Hepatic stellate cell (primary cell): ENCODE measurements around the gene AGMO.
"Not testable (repeated sequence)": the region's sequence is repeated elsewhere in the genome, so short reads cannot be mapped to it uniquely, and the experiment has no call there.

Source experiments
- DNase-seq: peaks from one replicate; pipeline ENCODE4 v3.0.0; 2011; ENCODE audit warnings: low spot score

Gene AGMO

DNA sequence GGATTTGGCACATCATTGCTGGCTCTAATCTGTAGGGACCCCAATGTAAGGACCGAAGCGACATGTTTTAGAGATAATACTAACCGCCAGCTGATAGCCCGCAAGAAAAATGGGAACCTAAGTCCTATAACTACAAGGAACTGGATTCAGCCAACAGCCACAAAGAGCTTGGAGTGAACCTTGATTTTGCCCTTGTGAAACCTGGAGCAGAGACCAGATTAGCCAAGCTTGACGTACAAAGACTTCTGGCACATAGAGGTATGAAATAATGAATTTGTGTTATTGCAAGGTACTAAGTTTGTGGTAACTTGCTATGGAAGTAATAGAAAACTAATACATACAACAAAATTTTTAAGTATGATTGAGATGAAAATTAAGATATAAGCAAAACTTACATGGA is 246.9 kb downstream of the AGMO start:
- no peak for DNase-seq

DNA sequence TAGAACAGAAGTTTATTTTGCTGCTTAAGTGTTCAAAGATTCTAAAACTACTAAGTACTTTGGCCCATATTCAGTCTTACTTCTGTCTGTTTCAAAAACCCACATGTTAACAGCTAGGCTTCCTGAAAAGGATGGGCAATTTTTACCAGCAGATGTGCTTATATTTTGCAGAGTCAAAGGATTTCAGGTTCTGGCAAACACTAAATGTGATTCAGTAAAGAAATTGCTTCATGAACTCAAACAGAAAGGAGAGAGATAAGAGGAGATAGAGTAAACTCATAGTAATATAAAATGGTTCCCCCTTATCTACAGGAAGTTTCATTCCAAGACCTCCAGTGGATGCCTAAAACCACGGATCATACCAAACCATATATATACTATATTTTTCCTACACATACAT is 248.5 kb downstream of the AGMO start:
- no peak for DNase-seq

DNA sequence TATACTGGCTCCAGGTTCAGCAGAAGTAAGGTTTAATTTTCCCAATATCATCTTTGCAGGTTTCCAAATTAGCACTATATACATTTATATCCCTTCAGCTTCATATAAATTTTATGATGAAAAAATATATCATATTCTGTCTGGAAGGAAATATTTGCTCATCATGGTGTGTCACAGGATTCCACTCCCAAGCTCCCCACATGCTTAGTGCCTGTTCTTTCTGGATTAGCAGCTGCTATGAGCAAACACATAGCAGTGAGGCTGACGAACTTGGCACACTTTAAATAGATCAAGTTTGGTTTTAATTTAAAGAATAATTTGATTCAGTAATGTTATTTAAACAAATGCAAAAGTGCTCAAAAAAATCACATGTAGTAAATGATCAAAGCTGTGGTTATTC is 251.9 kb downstream of the AGMO start:
- DNase-seq, result no peak

DNA sequence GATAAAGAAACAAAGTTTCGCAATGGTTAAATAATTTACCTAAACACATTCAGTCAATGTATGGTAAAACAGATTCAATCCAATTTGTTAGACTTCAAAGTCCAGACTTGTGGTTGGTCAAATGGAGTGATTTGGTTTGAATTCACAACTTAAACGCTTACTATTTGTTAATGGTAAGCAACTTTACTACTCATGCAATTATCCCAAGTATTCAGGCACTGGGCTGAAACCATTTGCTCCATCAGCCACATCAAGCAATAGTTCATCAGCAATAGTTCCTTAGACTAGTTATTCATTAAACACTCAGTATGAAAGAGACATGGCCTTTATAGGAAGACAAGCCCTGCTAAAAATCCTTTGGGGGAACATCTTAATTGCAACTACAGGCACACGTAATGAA is 253.0 kb downstream of the AGMO start:
- no peak for DNase-seq

DNA sequence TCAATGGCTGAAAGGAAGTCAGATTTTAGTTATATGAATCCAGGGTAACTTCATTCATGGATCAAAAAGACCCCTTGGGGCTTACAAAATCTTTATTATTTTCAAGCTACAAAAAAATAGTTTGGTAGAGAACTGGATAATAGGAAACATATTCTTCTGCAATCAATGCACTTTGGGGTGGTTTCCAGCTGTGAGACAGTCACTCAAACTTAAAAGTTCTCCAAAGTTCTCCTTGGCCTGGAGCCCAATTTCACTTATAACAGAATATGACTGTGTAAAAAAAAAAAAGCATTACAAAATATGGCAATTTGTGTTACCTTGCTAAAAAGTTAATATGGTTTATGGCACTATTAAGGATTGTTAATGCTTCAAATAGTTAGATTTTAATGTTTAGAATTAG is 255.5 kb downstream of the AGMO start:
- no peak for DNase-seq

DNA sequence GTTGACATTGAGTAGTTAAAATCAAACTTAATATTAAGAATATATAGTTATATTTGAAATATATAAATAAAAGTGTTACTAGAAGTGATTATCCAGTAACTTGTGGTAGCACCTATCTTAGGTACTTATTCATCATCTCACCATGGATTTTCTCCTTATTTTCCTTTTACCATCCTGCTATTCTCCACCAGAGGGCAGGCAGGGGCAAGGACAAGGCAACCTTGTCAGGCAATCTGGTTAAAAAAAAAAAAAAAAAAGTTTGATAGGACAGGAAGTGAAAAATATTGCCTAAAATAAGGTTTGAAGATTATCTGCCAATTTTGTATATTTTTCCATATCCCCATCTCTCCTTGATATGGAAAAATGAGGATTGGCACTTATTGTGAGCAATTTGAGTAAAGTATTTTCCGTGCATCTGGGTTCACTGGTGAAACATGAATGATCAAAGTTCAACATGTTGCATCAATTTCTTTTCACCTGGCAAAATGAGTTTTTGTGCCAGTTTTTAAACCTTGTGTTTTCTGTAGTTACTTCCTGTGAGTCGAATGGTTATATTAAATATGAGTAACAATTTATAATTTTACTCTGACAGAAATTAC is 256.7 kb downstream of the AGMO start:
- peak; percentile 0 for DNase-seq

DNA sequence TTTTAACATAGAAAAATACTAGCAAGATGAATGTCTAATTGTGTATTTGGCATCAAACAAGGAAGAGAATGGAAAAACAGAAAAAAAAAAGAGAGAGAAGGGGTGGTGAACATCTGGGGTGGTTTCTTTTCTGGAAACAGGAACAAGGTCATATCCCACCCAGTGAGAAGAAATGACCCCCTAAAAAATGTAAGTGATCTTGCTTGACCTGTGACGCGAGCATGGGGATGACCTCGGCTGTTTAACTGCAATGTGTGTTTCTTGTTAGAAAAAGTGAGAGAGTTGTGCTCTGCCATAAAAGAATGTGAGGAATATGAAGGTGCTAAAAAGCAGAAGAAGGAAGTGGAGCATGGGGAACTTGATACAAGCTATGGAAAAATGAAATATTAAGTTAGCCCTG is 258.5 kb downstream of the AGMO start:
- no peak for DNase-seq

DNA sequence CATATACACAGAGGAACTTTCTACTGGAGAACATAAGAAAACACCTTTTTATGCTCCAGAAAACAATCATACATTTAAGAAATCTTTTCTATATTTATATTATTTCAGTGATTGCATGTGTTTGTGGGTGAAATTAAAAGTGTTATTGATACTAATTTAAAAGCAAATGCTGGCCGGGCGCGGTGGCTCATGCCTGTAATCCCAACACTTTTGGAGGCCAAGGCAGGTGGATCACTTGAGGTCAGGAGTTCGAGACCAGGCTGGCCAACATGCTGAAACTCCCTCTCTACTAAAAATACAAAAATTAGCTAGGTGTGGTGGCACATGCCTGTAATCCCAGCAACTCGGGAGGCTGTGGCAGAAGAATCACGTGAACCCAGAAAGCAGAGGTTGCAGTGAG is 260.8 kb downstream of the AGMO start:
- not testable (repeated sequence) for DNase-seq

DNA sequence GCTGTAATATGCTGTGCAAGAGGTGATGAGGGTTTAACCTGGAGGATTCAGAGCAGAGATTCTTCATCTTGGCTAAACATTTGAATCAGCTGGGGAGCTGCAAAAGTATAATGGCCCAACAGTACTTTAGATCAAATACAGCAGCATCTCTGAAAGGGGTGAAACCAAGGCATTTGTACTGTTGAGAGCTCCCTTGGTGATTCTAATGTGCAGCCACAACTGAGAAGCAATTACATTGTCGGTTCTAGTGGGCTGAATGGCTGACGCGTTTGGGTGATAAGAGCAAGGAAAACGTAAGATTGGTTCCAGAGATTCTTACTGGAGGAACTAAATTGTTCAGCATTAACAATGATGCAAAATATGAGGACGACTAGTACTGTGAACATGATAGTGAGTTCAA is 269.7 kb downstream of the AGMO start:
- no peak for DNase-seq

DNA sequence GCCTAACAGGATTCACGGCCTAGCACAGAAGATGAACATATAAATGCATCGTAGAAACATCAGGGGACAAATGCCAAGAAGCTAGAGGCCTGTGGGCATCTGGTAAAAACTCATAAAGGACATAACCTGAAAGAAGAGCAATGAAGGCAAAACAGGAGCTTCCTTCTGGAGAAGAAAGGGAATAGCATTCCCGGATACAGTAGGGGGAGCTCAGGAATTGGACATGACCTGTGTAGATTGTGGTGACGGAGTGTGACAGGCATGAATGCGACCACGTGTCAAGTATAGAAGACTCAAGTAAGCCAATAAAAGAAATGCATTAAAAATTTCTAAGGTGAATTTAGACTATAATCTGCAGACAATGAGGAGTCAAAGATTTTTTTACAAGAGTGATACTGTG is 270.1 kb downstream of the AGMO start:
- DNase-seq, result no peak

DNA sequence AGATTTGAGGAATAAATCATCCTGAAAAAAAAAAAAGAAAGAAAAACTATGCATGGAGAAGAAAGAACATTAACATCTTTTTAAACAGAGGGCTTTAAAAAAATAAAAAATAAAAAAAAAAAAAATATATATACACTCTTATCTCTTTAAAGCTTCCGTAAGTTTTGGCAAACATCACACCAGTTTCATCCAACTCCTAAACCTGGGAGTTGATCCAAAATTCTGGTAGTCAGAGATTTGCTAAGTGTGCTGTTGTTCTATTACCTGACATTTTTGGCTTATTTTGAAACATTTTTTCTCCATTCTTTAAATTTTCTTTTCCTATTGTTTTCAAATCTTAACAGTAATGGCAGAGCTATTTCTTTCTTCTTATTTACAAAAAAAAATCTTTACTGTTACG is 273.1 kb downstream of the AGMO start:
- no peak for DNase-seq

DNA sequence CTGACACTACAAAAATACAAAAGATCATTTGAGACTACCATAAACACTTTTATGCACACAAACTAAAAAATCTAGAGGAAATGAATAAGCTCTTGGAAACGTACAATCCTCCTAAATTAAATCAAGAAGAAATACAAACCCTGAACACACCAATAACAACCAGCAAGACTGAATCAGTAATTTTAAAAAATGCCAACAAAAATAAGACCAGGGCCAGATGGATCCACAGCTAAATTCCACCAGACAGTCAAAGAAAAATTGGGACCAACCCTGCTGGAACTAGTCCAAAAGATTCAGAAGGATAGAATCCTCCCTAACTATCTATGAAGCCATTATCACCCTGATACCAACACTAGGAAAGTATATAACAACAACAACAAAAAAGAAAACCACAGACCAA is 277.4 kb downstream of the AGMO start:
- DNase-seq, result no peak

DNA sequence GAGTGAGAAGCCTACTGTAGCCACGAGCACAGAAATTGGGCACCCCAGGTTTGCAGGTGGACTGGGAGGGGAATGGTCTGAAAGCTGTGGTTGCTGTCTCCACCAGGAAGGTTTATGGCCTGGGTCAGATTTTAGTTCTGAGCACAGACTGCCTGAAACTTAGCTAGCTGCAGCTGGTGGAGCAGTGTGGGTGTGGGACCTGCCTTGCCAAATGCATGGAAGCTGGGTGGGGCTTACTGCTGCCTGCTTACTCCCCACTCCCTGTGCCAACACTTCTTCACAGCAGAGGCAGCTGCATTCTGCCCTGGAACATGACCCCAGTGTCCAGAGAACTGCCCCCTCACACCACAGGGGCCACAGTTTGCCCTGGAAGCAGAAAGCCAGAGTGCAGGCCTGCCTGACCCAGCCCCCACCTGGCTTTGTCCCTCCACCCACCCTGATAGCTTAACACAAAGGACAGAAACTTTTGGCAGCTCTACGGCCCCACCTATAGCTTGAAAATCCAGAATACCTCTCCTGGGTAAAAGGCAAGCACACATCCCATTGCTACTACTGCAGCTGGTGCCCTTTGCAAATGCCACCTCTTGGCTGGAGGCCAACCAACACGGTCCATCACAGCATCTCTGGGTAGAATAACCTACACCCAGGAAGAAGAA is 281.6 kb downstream of the AGMO start:
- no peak for DNase-seq

DNA sequence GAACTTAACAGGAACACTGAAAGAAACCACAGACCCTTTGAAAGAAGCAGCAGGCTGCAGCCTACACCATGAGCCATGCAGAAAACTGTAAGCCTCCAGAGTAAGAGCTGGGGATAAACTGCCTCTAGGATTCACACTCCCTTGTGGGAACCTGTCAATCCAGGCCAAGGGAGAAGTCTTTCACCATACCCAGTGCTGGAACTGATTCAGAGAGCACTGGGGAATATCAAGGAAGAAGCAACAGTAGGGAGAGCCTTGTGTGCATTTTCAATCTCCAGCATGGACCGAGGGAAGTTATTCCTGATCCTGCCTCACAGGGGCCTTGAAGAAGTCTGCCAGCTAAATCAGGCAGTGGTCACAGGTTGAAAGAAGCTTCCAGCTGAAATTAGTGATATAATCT is 282.2 kb downstream of the AGMO start:
- DNase-seq, result no peak

DNA sequence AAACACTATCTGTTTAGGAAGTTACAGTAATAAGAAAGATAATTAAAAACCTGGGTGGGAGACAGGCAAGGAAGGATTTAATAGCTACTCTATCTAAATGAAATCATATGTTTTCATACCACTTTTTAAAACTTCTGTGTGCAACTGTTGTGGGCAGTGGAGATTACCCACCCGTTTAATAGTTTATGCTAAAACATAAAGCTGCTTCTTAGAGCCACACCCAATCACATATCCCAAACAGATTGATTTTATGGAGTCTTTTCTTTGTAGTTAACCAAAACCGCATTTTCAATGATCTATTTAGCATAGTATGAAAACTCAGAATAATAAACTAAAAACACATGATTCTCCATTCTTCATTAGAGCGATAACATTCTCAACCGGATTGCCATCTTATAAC is 304.1 kb downstream of the AGMO start:
- DNase-seq, result no peak

DNA sequence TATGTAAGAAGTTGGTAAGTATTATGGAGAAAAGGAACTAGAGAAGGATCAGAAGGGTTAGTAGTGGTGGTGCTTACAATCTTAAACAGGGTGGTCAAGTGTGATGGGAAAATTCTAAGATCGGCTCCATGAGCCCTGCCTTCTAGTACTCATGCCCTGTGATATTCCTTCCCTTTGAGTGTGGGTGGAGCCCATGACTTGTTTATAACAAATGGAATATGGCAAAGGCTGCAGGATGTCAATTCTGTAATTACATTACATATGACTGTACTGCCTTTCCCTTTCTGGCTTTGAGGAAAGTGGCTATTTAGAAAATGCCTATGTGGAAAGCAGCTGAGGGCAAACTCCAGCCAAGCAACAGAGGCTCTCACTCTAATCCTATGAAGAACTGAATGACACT is 309.6 kb downstream of the AGMO start:
- no peak for DNase-seq

DNA sequence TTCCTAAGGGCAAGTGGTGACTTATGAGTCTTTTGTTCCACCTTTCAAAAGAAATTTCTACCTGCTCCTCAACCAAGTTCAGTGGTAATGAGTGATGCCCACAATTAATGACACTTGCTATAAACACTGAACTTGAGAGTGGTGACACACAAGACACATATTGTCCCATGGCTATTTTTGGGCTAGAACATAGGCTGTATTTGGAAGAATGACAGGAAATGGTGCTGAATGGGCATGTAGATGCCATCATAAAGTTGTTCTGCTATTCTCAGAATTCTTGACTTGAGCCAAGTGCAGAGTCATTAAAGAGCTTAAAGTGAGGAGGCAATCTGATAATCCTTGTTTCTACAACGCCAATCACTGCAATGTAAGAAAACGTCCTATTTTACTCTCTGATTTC is 313.3 kb downstream of the AGMO start:
- no peak for DNase-seq

DNA sequence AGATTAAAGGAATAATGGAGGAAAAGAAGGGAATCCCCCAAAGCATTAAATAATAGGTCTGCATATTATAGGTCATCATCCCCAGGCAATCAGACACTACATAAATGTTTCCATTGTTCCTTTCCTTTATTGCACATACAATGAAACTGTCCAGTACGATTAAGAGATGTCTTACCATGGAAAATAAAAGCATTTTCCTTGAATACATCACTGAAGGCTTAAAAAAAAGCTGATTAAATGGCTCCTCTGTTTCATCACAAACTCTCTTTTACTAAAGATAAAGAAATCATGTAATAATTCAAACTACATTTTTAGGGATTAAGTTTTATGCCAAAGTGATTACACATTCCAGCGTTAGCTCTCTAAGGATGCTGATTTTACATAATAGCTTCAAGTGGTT is 316.0 kb downstream of the AGMO start:
- no peak for DNase-seq

DNA sequence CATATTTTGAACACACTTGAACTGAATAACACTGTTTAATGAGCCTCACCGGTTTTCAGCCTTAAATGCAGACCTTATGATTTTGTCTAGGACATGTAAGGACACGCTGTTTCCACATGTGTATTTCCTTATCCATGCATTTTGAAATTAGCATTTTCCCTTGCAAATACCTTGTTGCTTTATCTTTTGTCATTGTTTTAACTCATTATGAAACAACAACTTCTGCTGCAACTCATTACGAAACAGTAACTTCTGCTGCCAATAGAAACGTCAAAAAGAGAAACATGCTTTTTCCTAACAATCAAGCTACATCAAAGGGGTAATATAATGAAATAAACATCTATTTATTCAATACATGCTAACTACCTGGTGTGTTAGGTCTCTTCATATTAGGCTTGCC is 322.0 kb downstream of the AGMO start:
- DNase-seq, result no peak

DNA sequence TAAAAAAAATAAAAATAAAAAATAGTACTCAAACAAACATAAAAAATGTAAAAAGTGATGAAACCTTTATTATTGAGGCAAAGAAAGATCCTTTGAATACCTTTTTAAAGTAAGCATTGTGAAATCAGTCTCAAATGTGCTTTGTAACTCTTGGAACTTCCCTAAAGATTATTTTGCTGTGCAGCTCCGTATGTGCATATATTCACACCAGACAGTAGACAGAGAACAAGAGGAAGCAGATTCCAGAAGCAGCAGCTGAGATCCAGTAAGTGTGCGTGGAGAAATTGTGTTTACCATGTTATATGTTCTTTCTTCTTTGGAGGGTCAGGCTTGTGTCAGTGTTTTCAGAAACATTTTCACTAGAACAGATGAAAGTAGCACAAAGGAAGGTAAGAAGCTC is 324.9 kb downstream of the AGMO start:
- DNase-seq, result no peak

DNA sequence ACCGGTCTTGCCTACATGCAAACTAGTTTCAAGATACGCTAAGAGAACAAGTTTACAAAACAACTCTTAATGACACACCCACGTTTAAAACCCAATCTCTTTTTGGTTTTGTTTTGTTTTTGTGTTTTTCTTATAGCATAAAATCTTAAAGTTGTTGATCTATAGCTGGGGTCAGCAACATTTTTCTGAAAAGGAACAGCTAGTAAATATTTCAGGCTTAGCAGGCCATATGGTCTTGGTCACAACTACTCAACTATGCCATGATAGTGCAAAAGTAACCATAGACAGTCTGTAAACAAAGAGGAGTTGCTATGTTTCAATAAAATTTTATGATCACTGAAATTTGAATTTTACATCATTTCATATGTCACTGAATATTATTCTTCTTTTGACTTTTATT is 327.4 kb downstream of the AGMO start:
- DNase-seq, result no peak

DNA sequence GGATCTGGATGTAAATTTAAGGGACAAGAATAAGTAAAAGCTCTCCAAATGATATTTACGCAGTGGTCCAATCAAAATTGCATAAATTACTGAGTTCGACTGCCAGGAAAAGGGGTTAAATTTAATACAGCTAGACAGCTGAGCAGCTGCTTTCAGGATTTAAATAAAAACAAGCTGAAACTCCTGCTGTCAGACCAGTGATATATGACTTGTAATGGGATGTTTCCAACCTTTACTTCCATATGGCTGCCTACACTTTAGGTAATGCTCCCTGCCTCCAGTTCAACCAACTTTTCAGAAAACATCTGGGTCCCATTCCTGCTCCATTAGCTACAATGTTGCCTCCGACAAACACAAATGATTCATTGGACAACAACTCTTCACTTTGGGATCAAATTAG is 333.0 kb downstream of the AGMO start:
- DNase-seq, result no peak

DNA sequence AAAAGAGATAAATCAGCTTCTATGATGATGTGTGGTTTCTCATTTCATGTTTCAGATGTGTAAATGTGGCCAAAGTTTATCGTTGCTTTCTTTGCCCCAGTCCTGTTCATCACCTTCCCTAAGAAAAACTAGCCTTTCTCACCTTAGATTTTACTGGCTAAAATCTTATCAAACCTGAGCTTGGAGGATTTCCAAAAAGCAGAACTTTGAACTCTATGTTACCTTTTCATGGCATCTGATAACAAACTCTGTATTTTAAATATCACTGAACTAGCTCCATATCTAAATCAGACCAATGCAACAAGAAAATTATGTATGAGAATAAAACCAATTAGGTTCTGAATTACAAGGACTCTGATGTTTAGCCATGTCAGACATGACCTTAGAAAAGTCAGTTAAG is 335.8 kb downstream of the AGMO start:
- no peak for DNase-seq

DNA sequence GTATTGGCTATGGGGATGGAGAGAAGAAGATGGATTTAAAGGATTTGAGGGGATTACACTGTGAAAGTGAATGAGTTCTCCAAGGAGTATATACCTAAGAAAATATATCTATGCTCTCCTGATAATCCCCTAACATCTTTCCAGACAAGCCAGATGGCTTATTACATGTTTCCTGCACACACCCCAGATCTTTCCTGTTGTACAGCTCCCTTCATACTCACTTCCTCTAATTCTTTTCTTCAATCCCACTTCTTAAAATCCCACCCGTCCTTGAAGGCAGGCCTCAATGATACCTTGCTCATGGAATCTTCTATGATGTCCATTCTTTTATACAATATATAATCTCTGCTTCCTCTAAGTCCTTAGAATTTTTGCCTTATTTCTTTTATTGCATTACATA is 342.1 kb downstream of the AGMO start:
- no peak for DNase-seq

DNA sequence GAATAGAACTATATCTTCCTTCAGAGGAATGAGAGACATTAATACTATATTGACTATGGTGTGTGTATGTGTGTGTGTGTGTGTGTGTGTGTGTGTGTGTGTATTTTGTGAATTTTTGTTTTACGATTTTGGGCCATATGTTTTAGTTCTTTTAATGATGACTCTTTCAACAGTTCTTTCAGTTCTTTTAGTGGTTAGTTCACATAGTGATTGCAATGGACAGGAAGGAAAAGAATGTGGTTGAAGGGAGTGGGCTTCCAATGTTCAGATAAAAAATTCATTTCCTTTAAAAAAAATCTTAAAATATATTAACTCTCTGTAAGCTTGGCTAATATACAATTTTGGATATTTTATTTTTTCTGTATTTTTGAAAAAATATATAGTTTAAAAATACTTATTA is 343.6 kb downstream of the AGMO start:
- no peak for DNase-seq
